HTERT RPE-1 (cell line): Measurements from ENCODE around the gene CERT1.

Experiments used
- in situ Hi-C: fragments of 300-500 bp; cut with MboI; formaldehyde crosslinking; loops from 4 replicates; pipeline ENCODE4 v1.14.3; 2020; ENCODE audit warnings: low sequenced_read_pairs

The CERT1 gene

DNA sequence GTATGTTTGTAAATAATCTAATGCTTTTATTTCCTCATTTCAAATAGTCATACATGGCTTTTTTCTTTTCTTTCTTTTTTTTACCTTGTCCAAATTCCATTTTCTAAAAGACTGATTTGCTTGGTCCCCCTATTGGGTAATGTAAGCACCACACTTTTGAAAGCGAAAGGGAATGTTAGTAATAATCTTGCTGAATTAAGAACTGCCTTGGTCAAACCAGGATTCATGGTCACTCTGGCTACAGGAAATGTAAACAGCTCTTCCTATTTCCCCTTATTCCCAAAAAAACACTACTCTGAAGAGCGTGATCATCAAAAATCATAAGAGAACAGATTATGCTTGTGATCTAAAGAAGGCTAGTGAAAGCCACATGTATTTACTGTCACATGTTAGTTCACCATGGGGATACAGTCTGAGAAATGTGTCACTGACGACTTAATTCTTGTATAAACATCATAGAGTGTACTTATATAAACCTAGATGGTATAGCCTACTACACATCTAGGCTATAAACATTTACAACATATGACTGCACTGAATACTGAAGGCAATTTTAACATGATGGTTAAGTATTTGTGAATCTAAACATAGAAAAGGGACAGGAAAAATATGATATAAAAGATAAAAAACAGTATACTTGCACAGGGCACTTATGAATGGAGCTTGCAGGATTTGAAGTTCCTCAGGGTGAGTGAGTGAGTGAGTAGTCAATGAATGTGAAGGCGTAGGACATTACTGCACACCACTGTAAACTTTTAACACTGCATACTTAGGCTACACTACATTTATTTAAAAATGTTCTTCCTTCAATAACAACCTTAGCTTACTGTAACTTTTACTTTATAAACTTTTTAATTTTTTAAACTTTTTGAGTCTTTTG is 99.1 kb downstream of the CERT1 start:
- in situ Hi-C loops, result no loop called here

DNA sequence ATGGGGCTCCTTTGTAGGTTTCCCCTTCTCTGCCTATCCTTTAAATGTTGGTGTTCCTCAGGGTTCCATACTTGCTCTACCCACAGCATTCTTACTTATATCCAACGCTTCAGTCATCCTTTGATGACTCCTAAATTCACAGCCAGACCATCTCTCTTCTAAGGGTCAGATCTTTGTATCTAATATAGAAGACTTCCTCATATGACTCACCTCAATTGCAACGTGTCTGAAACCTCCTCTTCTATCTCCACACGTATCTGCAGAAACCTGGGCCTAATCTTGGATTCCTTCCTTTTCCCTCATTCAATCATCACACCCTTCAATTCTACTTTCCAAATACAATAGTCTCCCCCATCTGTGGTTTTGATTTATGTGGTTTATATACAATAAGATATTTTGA is 106.1 kb downstream of the CERT1 start:
- in situ Hi-C loops, result no loop called here

DNA sequence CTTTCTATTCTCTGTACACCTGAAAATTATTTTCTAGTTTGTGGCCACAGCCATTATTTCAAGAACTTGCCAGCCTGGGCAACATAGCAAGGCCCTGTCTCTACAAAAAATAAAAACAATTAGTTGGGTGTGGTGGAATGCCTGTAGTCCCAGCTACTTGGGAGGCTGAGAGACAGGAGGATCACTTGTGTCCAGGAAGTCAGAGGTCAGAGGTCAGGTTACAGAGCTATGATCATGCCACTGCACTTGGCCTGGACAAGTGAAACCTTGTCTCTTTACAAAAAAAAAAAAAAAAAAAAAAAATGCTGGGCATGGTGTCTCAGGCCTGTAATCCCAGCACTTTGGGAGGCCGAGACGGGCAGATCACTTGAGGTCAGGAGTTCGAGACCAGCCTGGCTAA is 116.2 kb downstream of the CERT1 start:
- in situ Hi-C loops, result no loop called here

DNA sequence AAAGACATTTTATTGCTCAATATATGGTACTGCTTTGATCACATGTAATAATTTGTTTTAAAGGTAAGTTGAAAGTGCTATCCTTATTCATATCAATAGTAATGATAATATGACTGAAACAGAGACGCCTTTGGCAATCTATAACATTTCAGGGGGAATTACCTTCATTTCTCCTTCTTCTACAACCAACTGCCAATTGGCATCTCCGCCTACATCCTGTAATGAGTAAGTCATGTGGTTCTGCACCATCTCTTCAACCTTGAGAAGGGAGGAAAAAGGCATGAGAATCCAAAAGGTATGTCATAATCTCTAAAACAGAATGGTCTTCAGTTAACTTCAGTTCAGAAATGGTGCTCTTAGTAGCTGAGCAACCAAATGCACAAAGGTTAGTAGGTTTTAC is 122.0 kb downstream of the CERT1 start:
- in situ Hi-C loops, result no loop called here

DNA sequence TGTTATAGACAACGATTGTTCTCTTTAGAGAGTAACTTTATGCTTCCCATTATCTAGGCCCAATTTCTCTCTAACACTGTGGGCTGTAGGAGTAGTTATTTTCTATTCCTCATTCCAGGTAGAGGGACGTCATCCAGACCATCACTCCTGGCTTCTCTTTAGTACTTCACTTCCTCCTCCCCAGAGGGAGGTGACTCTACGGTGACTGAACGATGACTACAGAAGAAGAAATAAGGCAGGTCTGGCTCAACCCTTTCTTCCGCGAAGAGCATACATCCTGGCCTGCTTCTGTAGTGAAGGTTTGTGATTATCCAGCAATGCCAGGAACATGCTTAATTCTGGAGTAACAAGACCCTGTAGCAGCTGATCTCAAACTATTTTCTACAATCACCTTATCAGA is 123.6 kb downstream of the CERT1 start:
- in situ Hi-C loops, result no loop called here

DNA sequence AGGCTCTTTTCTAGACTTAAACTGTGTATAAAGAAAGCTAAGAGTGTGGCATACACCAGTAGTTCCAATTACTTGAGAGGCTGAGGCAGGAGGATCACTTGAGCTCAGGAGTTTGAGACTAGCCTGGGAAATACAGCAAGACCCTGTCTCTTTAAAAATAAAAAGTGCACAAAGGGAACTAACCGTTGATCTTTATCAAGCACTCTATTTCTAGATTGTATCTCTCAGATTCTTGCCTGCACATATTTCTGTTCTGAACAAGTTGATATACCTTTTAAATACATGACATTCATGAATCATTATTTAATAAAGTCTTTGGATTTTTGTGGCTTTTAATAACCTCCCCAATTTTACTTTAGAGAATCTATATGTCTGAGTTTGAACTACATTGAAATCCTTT is 127.2 kb downstream of the CERT1 start:
- in situ Hi-C loops, result no loop called here

DNA sequence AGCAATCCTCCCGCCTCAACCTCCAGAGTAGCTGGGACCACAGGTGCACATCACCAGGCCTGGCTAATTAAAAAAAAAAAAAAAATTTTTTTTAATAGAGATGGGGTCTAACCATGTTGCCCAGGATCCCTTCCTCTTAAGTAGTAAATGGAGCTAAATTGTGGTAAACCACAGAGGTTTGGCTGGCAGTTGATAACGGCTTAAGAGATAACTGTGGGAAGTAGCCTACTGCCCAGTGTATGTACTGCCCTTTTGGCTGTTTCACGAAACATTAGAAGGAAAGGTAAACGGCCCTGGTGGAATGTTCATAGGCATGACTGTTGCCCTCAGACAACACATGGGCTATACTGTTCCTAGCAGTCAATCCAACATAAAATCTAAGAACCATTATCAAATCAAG is 130.0 kb downstream of the CERT1 start:
- in situ Hi-C loops, result no loop called here

DNA sequence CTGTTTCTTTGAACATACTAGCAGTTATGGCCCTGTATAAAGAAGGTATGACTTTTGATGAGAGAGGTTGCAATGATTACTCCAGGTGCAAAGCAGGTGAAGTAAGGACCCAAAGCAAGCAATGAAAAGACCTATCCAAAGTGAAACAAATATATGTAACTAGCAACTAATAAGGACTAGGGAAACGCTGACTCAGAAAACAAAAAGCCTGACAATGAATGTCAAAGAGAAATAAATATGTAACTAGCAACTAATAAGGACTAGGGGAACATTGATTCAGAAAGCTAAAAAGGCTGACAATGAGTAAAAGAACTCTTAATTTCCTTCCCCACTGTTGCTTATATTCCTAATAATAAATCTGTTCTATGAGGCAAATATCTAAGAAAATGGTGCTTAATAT is 131.3 kb downstream of the CERT1 start:
- in situ Hi-C loops, result no loop called here

DNA sequence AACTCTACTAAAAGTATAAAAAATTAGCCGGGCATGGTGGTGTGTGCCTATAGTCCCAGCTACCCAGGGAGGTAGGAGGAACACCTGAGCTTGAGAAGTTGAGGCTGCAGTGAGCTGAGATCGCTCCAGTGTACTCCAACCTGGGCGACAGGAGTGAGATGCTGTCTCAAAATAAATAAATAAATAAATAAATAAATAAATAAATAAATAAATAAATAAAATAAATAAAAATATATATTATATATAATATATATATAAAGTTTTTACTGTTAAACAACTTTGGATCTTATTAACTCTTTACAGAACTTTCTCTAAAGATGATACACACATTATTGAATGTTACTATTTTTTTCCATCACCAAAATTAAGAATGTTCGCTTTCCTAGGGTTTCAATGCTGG is 136.0 kb downstream of the CERT1 start:
- in situ Hi-C loops, result no loop called here

DNA sequence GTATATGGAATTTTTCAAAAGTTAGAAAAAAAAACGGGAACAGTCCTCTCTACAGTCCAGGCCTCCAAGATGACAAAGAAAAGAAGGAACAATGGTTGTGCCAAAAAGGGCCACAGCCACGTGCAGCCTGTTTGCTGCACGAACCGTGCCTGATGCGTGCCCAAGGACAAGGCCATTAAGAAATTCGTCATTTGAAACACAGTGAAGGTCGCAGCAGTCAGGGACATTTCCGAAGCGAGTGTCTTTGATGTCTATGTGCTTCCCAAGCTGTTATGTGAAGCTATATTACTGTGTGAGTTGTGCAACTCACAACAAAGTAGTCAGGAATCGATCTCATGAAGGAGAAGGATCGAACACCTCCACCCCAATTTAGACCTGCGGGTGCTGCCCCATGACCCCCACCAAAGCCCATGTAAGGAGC is 137.0 kb downstream of the CERT1 start:
- in situ Hi-C loops, result no loop called here

DNA sequence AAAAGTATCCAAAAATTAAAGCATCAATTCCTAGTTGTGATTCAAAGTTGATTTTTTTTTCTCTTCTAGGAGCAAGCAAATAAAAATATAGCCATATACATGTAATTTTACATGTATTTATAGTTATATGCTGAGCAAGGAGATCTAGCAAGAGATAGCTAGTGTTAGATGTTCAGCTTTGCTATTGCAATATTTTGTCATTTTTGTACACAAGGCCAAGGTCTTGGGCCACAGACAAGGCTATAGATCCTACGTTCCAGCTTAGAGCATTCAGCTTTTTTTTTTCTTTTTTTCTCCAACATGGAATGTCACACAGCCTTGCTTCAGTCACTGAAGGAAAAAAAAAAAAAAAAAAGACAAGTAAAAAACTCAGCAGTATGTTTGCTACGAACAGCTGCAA is 137.6 kb downstream of the CERT1 start:
- in situ Hi-C loops, result no loop called here

DNA sequence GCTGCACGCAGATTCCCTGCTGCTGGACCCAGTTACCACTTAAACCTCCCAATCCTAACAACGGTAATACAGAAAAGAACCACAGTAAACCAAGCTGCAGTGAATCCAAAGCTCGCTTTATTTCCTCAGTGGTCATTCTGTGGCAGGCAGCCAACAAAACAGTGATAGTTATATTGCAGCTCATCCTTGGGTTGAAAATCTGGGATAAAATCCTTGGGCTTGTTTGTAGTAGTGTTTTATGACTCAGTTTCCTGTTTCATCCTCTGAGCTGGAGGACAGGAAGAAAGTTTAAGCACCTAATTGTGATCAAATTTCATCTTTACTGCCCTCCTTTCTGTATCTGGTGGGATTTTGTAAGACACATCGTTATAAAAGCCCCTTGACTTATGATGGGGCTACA is 143.0 kb downstream of the CERT1 start:
- in situ Hi-C loops, result no loop called here

DNA sequence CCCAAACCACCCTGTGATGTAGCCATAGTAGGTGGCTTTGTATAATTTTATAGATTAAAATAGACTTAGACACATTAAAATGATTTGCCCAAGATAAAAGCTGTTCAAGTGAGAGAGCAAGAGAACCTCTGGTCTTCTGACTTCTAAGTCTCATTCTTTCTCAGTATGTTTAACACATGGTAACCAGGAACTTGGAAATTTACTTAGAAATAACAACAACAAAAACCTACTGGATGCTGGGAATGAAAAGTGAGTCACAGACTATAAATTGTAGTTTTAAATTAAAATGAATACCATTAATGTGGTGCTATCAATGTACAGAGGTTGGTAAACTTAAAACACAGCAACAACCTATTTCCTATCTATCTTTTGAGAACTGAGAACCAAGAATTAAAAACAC is 144.0 kb downstream of the CERT1 start:
- in situ Hi-C loops, result no loop called here

DNA sequence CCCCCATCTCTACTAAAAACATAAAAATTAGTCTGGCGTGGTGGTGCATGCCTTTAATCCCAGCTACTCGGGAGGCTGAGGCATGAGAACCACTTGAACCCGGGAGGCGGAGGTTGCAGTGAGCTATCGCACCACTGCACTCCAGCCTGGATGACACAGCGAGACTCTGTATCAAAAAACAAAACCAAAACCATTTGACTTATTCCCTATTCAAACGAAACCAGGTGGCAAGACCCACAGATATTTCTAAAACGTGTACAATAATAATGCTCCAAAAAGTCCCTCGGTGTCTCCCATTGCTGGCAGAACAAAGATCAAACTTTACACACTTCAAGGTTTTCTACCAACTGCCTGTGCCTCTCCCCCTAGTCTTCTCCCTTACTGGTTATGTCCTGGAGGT is 144.6 kb downstream of the CERT1 start:
- in situ Hi-C loops, result no loop called here

DNA sequence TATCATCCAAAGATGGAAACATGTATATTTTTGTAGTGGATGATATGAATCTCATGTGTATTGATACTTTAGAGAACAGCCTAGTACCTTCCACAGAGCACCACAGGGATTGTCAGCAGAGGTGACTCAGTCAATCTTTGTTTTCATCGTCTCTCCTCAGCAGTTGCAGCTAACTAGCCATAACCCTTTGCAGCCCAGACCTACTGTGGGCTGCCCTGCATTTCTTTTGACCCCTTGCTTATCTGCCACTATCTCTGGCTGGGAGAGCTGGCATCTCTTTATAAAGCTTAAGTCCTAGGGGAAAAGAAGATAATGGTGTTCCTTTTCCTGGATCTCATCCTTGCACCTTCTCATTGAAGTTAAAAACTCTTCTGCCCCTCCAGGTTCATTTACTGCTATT is 145.7 kb downstream of the CERT1 start:
- in situ Hi-C loops, result no loop called here

DNA sequence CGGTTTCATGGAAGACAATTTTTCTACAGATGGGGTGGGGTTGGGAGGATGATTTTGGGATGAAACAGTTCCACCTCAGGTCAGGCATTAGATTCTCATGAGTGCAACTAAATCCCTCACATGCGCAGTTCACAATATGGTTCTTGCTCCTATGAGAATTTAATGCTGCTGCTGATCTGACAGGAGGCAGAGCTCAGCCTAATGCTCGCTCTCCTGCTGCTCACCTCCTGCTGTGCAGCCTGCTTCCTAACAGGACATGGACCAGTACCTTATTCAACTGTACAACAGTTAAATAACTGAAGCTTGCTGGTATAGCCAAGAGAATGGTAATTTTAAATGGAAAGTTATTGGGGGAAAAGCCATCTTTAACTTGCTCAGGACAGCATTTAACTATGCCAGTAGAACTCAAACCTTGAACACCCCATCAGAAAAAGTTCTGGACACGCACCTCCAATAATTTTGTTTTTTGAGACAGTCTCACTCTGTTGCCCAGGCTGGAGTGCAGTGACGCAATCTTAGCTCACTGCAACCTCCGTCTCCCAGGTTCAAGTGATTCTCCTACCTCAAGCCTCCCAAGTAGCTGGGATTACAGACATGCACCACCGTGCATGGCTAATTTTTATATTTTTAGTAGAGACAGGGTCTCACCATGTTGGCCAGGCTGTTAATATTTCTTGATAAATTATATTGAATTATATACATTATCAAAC is 146.7 kb downstream of the CERT1 start:
- in situ Hi-C loops, result no loop called here

DNA sequence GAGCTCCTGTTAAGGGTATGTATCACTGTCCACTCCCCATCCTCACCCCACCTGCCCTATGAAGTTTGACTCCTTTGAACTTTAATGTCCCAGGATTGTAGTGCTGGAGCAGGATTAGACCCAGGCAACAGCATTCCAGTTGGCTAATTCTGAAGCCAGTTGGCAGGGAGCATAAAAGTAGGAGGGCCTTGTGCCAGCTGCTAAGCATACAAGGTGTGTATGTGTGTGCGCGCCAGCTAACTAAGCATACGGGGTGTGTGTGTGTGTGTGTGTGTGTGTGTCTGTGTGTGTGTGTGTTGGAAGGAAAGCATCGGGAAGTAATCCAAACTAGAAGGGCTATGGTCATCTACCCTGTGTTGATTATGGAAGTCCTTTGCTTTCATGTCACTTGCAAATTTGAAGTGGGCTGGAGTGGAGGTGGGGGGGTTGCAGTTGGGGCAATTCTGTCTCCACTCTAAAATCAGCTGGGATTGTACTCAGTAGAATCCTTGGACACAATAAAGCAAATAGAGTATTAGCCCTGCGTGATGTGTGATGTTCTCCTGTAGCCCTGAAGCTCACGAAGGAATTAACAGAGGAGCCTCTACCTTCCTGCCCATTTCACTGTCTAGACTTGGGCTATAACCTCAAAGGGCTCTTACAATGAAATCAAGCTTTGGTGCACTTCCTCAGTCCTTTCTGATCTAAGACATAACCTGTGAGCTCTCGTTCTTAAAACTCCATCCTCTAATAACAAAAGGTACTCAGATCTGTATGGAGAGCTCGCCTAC is 147.5 kb downstream of the CERT1 start:
- in situ Hi-C loops, result no loop called here

DNA sequence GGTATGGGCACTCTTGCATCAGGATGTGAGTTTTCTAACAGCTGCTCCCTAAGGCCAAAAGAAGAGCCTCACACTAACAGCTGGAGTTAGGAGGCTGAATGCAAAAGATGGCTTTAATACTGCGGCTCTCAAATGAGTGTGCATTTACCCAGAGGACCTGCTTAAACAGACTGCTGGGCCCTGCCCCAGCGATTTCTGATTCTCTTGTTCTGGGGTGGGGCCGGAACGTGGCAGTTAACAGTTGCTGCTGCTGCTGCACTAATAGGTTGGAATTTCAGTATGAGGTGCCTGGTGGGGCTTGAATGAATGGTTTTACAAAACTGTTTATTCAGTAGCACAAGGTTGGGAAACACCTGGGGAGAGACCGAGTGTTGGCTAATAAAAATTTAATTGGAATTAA is 148.3 kb downstream of the CERT1 start:
- in situ Hi-C loops, result no loop called here

DNA sequence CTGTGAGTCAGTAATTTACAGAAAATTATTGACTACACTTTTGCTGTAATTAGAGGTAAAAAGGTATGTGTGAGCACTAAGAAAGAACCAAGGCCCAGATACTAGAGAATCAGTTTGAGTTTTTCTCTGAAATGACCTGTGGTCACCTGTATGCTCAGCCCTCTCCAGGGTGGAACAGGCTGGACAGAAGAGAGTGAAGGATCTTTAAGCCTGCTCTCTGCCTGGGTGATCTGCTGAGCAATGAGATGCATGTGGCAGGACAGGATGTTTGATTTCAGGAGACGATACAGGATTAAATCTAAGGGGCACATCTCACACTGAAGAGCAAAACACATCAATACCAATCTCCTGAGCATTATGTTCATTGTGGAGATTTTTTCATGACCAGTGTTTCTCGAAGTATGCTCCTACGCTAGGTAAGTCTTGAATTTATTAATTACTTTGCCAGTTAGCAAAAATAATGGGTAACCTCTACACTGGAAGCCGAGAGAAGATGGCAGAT is 148.9 kb downstream of the CERT1 start:
- in situ Hi-C loops, result no loop called here

DNA sequence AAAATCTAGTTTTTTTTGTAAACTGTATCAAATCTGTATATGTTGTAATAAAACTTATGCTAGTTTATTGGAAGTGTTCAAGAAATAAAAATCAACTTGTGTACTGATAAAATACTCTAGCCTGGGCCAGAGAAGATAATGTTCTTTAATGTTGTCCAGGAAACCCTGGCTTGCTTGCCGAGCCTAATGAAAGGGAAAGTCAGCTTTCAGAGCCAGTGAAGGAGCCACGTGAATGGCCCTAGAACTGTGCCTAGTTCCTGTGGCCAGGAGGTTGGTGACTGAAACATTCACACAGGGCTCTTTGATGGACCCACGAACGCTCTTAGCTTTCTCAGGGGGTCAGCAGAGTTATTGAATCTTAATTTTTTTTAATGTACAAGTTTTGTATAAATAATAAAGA is 150.1 kb downstream of the CERT1 start:
- in situ Hi-C loops, result no loop called here

DNA sequence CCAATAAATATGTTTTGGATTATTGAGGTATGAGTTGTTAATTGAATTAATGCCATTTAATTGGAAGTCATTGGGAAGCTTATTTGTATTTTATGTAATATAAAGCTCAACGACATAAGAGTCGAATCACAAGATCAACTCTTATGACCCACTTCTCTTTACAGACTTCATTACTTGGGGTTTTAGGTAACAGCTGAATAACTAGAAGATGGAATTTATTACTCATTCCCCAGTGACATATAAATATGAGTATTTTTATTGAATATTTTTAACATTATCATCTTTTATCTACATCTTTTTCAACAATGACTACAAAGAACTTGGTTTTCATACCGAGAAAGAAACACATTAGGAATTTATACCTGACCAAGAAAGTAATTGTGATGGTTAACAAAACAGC is 153.3 kb downstream of the CERT1 start:
- in situ Hi-C loops, result no loop called here

DNA sequence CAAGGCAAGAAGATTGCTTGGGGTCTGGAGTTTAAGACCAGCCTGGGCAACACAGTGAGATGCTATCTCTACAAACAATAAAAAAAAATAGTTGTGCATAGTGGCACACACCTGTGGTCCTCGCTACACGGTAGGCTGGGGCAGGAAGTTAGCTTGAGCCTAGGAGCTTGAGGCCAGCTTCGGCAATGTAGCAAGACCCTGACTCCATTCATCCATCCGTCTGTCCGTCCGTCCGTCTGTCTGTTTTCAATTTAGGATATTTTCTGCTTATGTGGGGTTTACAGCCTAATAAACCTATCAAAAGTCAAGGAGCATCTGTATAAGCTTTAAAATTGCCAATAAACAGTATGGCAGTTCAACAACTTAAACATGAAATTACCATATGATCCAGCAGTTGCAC is 154.7 kb downstream of the CERT1 start:
- in situ Hi-C loops, result no loop called here
